ENCODE results near the gene NHLRC3. TPM values are rescaled to one million over a fixed set of nuclear protein-coding genes. Genes with fewer than 3 reads are reported as not detected.

NHLRC3 gene
- total and polyA plus RNA-seq, 2 of the 8 experiments (the other 6 are each of a cell fraction or from before 2014, with no cell fraction given): 13.1 to 16.9 TPM

DNA sequence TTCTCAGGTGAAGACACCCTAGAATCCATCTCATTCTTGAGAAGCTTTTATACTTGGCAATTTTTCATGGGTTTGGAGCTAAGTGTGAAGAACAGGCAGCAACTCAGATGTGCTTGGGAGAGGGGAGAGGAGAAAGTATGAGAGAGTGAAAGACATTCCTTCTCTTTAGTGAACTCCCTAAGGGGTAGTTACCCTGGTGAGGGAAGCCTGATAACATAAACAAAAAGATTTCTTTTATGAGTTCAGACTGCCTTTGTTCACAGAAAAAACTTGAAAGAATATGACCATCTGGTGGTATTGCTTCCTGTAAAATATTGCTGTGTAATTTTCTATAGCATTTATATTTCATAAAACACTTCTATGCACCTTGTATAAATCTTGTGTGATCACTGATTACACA, 47.6 kb upstream of the NHLRC3 start, which contains the start of gene STOML3:
STOML3 (minus strand) TSS at position 139 of the 400 bp plus-strand sequence; CDS start at position 29, 110 bp downstream.
- FAIRE-seq (no peak), DNase-seq (ENCODE audit: low read depth in 1 of 2, low spot score in 2 of 2) (no peak)
- Histone ChIP-seq H3K36me3 (ENCODE audit: control insufficient read depth in 2 of 4, insufficient read depth in 4 of 4, low read length in 3 of 4) (no peaks in the 10 kb centered on the region), H2AFZ (ENCODE audit: low read length) (no peak within 1 kb of the TSS), H3K79me1 (ENCODE audit: low read depth, low read length) (no peaks in the 10 kb centered on the region), H3K23me2 (ENCODE audit: low read depth, low read length) (no peaks in the 10 kb centered on the region; the same call in 1 of the 2 replicates), H3K4ac (replicated peaks; ENCODE audit: insufficient read length, low read depth, low read length) (no peak within 1 kb of the TSS), H2BK5ac (ENCODE audit: low read depth, low read length) (no peak within 1 kb of the TSS), H4K5ac (ENCODE audit: insufficient read length, low read depth, low read length) (no peak within 1 kb of the TSS), H3K14ac (ENCODE audit: insufficient read length) (no peak within 1 kb of the TSS), H3K27me3 (replicated peaks in 1 of 4; ENCODE audit: control insufficient read depth in 3 of 4, extremely low read depth in 1 of 4, insufficient read depth in 3 of 4, low read length in 3 of 4) (no peaks in the 10 kb centered on the region), H2BK20ac (ENCODE audit: low read length) (no peak within 1 kb of the TSS), H3K9ac (replicated peaks in 1 of 4; ENCODE audit: extremely low read depth in 1 of 4, low read depth in 3 of 4, low read length in 3 of 4) (no peak within 1 kb of the TSS), H3K18ac (ENCODE audit: extremely low read depth, low read length) (no peak within 1 kb of the TSS), H4K91ac (replicated peaks; ENCODE audit: insufficient read length, low read length) (no peak within 1 kb of the TSS), H4K8ac (ENCODE audit: extremely low read depth, insufficient read depth, low read length) (no peak within 1 kb of the TSS), H3K9me3 (ENCODE audit: insufficient read depth in 2 of 2, low read depth in 1 of 2, low read length in 1 of 2) (no peaks in the 10 kb centered on the region), H3K79me2 (ENCODE audit: control insufficient read depth in 1 of 2, insufficient read depth in 2 of 2, low read length in 2 of 2) (no peaks in the 10 kb centered on the region), H3K27ac (ENCODE audit: low read depth, low read length) (no peak within 1 kb of the TSS), H2AK5ac (ENCODE audit: low read depth, low read length) (no peak within 1 kb of the TSS), H3K4me2 (ENCODE audit: insufficient read depth in 1 of 2, low read depth in 2 of 2, low read length in 2 of 2) (no peak within 1 kb of the TSS), H2BK15ac (ENCODE audit: low read length) (no peak within 1 kb of the TSS), H3K23ac (ENCODE audit: insufficient read length) (no peak within 1 kb of the TSS), H3K4me3 (ENCODE audit: extremely low read depth in 1 of 4, insufficient read depth in 2 of 4, low read depth in 3 of 4, low read length in 4 of 4) (no peak within 1 kb of the TSS), H3K56ac (replicated peaks; ENCODE audit: insufficient read length, low read depth, low read length) (peak within 1 kb of the TSS; percentile 77), H3K4me1 (replicated peaks in 1 of 4; ENCODE audit: control insufficient read depth in 3 of 4, insufficient read depth in 4 of 4, low read length in 3 of 4) (peaks cover 0 to 7% (median 0%) of the 10 kb centered on the region in 4 experiments; a peak in 1 of 7 replicates), H2BK120ac (replicated peaks; ENCODE audit: low read depth, low read length) (no peak within 1 kb of the TSS), H4K20me1 (replicated peaks in 1 of 2; ENCODE audit: control insufficient read depth in 1 of 2, insufficient read depth in 2 of 2, low read length in 2 of 2) (no peaks in the 10 kb centered on the region), H2BK12ac (ENCODE audit: low read depth, low read length) (no peak within 1 kb of the TSS; the same call in 1 of the 2 replicates)
- ChIA-PET POLR2A (ENCODE audit: partially characterized antibody) (interaction anchor here (0.7 kb wide), 1 partner anchor 47 kb away, joined by 3 read pairs; the partner anchor contains the start of genes NHLRC3 and PROSER1), CTCF (ENCODE audit: partially characterized antibody) (interaction anchor here (0.8 to 1.7 kb wide), 4 partner anchors 8 to 76 kb away, joined by 3 to 6 read pairs (median 4); no protein-coding TSS in a partner anchor)
- no peak for TF ChIP-seq EP300 (IDR thresholded peaks at IDR 0.05; ENCODE audit: borderline replicate concordance in 1 of 2, low read depth in 2 of 2, low read length in 2 of 2)
- TF ChIP-seq GTF2F1 (IDR thresholded peaks at IDR 0.05; ENCODE audit: borderline replicate concordance, low read depth, low read length): no peak
- TF ChIP-seq POU5F1 (IDR thresholded peaks at IDR 0.05; ENCODE audit: low read depth, low read length): no peak
- TF ChIP-seq POLR2A (IDR thresholded peaks at IDR 0.05; ENCODE audit: control extremely low read depth in 1 of 2, low read depth in 2 of 2, low read length in 2 of 2): no peak
- TF ChIP-seq RBBP5 (IDR thresholded peaks at IDR 0.05; ENCODE audit: borderline replicate concordance, low read depth, low read length): no peak
- TF ChIP-seq ZNF274 (IDR thresholded peaks at IDR 0.05; ENCODE audit: borderline replicate concordance, extremely low read depth, low read length): no peak
- no peak for TF ChIP-seq HDAC6 (IDR thresholded peaks at IDR 0.05; ENCODE audit: low read depth, low read length)
- TF ChIP-seq JUN (IDR thresholded peaks at IDR 0.05; ENCODE audit: low read depth, low read length): no peak
- TF ChIP-seq POLR2AphosphoS5 (IDR thresholded peaks at IDR 0.05; ENCODE audit: low read depth, low read length): no peak
- TF ChIP-seq, protein P1, sequence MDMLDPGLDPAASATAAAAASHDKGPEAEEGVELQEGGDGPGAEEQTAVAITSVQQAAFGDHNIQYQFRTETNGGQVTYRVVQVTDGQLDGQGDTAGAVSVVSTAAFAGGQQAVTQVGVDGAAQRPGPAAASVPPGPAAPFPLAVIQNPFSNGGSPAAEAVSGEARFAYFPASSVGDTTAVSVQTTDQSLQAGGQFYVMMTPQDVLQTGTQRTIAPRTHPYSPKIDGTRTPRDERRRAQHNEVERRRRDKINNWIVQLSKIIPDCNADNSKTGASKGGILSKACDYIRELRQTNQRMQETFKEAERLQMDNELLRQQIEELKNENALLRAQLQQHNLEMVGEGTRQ (IDR thresholded peaks at IDR 0.05; ENCODE audit: low read length): no peak
- TF ChIP-seq SIRT6 (IDR thresholded peaks at IDR 0.05; ENCODE audit: low read length): no peak
- TF ChIP-seq, protein P2, sequence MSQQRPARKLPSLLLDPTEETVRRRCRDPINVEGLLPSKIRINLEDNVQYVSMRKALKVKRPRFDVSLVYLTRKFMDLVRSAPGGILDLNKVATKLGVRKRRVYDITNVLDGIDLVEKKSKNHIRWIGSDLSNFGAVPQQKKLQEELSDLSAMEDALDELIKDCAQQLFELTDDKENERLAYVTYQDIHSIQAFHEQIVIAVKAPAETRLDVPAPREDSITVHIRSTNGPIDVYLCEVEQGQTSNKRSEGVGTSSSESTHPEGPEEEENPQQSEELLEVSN (IDR thresholded peaks at IDR 0.05): no peak
- no peak for TF ChIP-seq RAD21 (IDR thresholded peaks at IDR 0.05 in 1 of 2, conservative IDR thresholded peaks at IDR 0.05 in 1 of 2; ENCODE audit: low read depth in 2 of 2, low read length in 2 of 2)
- TF ChIP-seq BRCA1 (IDR thresholded peaks at IDR 0.05; ENCODE audit: low read depth, low read length): no peak
